Neural cell (in vitro differentiated cells): ENCODE measurements around the gene SLC35E4.

Source experiments
- EZH2 ChIP-seq: fragments of 200-600, 300-800 bp; shearing (Covaris generic), sonication (generic); IDR thresholded peaks from 2 replicates; pipeline ENCODE4 v1.6.1; 2014; ENCODE audit warnings: antibody characterized with exemption, low read length, borderline replicate concordance, mild to moderate bottlenecking; ENCODE audit not compliant: insufficient read depth, poor library complexity, severe bottlenecking
- RAD21 ChIP-seq: fragments of 450-650 bp; conservative IDR thresholded peaks from 2 replicates; pipeline ENCODE4 v1.6.1; 2014; ENCODE audit warnings: antibody characterized with exemption, mild to moderate bottlenecking, moderate library complexity

- TF ChIP-seq EZH2 (no peak), RAD21 (no peak)
Measured at GRCh38 chr22:30671071-30671470, 35.5 kb downstream of the SLC35E4 start.
